Activated CD4-positive, alpha-beta T cell treated with anti-CD3 and anti-CD28 coated beads for 1 hour (primary cell): ENCODE data around the gene LRRC4C.

ENCODE experiments used
- DNase-seq: peaks from one replicate; pipeline ENCODE4 v3.0.0-alpha.2; 2020

The LRRC4C gene

DNA sequence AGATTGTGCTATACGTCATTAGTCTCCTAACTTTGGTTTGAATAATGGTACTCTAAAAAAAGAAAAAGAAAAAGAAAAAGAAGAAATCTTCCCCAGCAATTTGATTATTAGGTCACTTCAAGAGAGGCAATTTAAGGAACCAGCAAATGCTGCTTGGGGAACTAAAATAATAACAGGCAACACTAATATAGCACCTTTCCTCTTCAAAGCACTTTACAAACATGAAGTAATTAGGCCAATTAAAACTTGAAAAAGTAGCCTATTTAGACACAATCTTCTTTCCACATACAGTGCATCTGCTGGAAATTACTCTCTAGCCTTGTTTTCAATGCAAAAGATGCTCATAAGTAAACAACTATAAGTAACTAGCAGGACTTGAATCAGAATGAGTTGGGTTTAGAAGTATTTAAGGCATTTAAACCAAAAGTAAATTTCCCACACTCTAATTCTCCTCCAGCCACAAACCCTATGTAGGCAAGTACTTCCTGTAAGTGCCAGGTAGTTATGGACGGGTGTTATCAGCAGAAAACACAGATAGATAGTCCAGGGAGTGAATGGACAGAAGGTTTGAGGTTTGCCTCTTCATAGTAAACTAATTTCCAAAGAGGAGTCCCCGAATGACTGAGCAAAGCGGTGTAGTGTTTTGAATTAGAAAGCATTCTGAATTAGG lies 44.5 kb downstream of the LRRC4C start:
- no peak for DNase-seq

DNA sequence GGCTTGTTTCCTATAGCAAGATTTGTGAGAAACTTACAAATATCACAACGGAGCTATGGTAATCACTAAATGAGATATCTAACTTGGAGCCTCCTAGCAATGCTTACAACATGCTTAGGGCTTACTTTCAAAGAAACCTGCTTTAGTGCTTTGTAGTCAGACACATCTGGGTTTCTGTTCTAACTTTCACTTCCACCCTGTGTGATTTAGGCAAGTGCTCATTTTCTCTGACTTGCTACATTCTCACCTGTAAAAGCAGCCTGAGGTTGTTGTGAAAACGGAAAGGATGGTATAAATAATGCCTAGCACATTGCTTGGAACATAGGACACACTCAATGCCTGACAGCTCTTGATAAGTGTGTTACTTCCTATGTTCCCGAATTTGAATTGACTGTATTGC lies 45.6 kb downstream of the LRRC4C start:
- DNase-seq, result no peak

DNA sequence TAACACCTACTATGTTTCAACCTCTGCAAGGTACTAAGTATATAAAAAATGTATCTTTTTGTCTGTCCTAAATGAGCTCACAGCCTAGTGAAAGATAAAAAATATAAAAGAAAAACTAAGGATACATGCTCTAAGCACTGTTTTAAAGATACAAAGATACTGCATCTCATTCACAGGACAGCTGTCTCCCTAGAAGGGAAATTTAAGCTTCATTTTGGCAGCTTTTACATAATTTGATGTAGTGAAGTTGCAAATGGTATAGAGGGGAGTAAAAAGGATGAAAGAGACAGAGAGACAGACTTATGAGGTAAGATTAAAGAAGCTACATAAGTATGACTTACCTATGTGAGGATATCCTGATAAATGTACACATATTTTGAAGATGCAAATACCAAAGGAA lies 53.6 kb downstream of the LRRC4C start:
- DNase-seq, result no peak

DNA sequence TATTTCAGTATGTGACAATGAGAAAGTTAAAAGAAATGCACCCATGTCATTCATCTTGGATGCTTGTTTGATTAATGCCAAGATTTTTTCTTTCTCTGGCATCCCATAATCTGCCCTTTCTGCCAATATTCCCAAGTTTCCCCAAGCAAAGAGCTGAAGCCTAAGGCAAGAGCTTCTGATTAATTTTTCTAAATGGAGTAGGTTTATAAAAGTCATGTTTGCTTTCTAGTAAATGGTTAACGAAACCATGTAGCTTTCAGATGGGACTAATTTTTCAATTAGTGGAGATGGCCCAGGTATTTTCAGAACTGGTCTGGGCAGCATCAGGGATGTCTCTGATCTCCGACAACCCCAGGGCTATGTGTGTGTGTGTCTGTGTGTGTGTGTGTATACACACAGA lies 55.3 kb downstream of the LRRC4C start:
- no peak for DNase-seq

DNA sequence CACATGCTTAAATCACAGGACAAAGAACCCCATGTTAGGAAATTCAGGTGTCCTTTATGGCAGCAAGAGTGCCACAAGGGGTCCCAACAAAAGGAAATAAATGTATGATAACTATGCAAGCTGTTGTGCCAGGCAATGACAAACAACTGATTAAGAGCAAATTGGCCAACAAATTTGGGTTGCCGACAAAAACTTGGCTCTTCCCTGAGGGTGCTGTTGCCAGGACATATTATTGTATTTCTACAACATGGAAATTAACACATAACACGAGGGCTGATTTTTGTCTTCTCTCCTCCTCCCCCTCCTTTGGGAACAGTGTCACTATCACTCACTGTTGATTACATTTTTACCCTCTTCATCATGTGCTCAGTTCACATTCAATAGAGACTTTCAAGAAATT lies 56.0 kb downstream of the LRRC4C start:
- DNase-seq, result no peak

DNA sequence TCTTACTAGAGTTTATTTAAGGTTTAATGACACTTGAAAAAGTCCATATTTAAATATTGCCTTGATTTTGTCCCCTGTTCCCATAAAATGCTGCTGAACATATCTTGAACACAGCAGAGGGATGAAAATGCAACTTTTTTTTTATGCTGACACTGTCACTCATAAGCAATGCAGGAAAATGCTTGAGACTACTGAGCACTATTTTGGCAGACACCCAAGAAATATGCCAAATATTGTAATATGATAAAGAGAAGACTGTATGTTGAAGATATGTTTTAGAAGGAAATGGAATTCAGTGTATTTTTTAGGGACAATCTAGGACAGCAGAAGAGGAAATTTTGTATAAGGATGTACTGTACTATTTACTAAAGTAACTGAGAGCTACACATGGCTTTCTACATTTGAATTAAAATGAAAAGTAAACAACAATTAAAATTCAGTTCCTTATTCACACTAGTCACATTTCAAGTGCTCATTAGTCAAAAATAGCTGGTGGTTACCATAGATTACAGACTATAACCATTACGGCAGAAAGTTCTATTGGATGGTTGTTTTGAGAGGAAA lies 58.6 kb downstream of the LRRC4C start:
- no peak for DNase-seq

DNA sequence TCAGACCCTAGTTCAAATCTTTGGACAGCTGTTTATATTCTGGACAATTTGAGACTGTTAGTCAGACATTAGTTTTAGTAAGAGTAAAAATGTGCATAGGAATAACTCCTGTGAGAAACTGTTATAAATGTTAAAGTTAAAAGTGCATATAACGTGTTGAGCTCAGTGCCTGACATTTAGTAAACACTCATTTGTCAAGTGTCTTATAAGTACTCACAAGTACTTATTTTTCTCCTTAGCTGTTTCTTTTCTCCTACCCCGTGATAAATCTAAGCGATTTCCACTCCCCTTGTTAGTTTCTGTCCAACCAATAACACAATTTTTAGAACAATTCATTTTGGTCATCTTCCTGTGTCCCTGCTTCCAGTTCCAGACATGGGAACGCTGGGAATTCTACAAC lies 59.3 kb downstream of the LRRC4C start:
- DNase-seq, result no peak

DNA sequence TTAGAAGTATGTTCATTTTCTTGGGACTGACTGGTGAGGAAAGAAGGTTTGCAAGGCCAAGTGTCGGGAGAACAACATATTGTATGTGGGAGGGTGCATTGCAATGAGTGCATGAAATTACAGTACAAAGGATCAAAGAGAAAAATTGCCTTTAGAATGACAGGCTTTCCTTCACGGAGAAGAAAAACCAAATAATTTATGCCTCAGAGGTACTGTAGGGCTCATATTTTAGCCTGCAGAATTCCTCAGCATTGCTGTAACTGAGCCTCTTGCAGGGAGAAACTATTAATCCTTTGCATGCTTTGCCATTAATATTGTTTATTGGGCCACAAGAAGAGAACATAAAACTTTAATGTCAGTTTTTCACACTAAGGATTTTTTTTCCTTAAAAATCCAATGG lies 60.1 kb downstream of the LRRC4C start:
- DNase-seq, result no peak

DNA sequence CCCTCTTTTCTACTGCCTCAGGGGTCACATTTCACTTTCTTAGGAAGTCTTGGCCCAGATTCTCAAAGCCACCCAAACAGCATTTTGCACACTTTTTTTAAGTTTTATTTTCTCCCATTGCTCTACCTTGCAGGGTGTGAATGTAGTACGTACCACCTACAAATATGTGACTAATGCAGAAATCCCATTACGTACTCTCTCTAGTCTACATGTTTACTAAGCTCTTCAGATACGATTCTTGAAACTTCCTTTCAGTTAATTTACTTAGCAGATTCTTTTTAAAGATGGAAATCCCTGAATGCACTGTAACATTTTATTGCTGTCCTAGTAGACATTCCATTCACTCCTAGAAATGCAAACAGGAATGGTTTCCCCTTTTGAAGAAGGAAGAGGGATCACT lies 61.3 kb downstream of the LRRC4C start:
- no peak for DNase-seq

DNA sequence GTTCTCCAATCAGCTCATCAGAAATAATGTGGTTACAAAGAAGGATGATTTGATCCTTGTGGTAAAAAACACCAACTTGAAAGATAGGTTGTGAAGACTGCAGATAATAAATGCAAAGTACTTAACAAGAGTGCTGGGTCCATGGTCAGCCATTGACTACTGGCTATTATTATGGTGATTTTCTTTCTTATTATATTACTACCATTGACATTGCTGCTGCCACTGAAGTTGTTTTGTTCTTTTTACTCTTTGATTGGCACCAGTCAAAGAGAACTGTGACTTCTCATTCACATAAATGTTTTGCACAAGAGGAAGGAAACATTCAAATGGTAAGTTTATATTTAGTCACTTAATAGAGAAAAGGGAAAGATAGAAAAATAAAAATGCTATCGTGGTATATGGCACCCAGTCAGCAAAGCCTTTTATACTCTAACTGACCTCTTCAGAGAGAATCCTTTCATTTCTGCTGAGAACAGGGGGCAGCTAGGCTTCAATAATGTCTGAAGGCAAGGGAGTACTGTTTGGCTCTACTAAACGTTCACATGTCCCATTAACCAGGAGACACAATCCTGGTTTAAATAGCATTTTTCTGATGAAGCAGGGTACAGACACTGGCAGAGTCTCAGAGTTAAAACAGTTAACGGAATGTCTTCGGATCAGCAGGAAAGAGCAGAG lies 64.8 kb downstream of the LRRC4C start:
- no peak for DNase-seq

DNA sequence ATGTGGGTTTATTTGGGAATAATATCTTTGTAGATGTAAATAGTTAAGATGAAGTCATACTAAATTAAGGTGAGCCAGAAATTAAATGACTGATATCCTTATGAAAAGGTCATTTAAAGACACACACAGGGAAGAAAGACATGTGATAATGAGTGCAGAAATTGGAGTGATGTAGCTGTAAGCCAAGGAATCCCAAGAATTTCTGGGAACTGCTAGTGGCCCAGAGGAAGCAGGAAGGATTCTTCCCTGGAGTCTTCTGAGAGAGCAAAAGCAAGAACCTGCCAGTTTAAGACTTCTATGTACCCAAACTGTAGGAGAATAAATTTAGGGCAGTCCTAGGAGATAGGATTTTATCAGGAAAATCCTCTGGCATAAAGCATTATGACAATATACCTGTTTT lies 66.9 kb downstream of the LRRC4C start:
- DNase-seq, result no peak

DNA sequence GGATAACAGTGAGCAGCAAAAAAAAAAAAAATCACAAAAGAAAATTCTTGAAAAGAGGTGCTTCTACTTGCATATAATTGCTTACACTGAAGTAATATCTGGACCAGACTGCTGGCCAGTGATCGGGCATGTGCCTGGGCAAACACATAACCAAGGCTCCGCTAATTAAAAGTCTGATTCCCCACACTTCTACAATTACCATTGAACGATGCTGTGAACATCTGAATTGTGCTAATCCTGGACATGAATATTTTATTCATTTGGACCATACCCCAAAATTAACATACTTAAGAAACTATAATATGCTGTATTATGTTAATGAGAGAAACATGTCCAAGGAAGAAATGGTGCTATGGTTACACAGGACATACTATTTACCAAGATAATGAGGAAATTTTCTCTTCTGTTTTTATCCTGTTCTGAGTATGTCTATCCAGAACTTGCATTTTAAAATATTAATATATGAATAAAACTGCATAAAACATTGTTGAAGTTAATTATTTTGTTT lies 69.8 kb downstream of the LRRC4C start:
- DNase-seq, result no peak

DNA sequence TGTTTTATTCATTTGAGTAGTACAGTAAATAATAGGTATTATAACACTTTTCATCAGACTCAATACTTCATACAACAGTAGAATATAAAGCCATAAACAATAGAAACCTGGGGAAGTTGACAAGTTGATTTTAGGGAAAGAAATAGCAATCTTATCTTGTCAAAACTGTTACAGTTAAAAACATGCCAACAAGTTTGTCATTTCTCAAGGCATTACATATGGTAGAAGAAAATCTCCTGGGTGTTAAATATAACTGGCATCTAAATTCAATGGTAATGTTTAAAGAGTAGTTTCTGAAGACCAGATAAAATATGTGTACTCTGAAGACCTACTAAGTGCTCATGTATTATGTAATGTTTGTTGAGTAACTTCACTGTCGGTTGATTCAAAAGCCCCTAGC lies 75.1 kb downstream of the LRRC4C start:
- DNase-seq, result no peak

DNA sequence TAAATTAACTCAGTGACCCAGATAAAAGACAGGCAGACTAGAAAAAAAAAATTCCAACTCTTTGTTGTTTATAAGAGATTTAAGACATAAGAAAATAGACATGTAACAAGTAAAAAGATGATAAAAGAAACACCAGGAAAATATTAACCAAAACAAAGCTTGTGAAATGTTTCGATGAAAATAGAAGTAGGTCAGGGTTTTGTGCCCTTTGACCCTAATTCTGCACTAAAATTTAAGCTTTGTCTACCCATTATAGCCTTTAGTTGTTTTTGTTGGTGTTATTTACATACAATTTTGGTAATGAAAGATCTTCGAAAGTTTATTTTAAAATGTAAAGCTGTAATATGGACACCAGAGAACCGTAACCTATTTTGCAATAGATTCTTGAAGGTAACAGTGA lies 75.7 kb downstream of the LRRC4C start:
- no peak for DNase-seq

DNA sequence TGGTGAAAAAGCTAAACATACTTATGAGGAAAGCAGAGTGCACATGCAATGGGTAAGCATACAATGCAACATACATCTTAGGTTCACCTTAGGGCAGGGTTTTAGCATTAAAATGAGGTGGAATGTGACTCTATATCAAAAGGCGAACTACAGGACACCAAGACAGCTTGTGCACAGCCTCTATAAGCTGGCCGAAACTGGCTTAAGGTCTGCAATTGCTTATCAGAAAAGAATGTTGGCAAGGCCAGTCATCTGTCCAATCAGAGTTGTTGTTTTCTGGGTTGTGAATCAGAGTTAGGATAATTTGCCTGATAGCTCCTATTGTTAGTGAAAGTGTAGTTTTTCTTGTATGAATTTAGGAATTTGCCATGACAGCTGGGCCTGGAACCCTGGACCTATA lies 76.5 kb downstream of the LRRC4C start:
- no peak for DNase-seq

DNA sequence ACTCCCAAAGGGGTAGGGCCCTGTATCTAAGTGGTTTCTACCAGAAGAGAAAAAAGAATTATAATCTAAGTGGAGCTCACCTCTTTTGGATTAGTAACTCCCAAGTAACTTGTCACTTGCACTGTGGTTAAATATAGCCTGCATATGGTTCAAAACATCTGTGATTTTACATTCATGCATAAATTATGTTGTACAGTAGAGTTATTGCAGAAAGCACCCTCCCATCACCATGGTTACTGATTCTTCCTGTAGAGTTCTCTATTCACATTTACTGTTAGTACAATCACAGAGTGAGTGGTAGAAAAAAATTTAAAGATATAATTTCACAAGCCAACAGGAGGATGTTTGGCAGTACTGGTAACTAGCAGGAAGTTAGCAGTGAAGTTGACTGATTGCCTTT lies 80.4 kb downstream of the LRRC4C start:
- no peak for DNase-seq

DNA sequence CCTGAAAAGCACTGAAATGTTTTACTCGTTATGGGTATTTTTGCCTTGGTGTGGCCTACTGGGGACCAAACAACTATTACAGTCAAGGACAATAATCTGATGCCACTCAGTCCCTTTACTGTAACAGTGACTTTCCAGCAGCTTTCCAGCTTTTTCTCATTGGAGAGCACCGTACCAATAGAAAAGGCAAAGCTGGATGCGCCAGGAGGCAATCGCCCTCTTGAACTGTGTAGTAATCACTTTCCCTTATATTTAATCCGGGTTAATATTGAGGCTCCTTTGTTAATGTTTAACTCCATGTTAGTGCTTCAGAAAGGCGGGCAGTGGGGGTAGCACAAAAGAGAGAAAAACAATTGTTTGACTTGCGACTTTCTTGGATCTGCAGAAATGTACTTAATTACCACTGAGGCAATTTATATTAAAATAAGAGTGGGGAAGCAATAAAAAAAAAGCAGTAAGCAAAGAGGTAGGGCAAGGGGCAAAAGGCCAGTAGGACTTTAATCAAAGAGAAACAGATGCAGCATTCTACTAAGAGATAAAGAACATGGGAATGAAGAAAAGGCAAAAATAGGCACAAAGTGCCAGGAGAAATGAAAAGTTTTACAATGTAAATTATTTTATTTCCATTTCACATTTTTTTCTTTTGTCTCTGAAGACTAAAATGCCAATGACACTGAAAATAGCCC lies 81.6 kb downstream of the LRRC4C start:
- no peak for DNase-seq

DNA sequence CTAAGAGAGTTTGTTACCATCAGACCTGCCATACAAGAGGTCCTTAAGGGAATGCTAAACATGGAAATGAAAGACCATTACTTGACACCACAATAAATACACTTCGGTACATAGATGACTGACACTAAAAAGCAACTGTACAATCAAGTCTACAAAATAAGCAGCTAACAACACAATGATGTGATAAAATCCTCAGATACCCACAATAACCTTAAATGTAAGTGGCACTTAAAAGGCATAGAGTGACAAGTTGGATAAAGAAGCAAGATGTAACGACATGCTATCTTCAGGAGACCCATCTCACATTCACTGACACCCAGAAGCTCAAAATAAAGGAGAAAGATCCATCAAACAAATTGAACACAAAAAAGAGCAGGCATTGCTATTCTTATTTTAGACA lies 107.6 kb downstream of the LRRC4C start:
- no peak for DNase-seq

DNA sequence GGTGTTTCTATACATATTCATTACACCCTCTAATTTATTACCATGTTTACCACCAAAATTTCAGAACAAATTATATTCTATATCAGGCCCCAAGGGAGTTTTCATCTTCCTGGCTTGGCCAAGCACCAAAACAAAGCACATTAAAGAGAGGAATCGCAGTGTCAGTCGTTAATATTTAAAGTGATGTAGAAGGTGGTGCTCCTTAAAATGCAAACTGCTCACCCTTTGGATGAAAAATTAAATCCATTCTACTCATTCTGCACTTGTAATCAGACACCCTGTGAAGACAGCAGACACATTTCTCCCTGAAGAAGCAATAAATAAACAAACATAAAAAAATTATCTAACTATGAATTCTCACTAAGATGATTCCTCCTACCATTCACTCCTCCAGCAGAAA lies 113.4 kb downstream of the LRRC4C start:
- DNase-seq, result no peak

DNA sequence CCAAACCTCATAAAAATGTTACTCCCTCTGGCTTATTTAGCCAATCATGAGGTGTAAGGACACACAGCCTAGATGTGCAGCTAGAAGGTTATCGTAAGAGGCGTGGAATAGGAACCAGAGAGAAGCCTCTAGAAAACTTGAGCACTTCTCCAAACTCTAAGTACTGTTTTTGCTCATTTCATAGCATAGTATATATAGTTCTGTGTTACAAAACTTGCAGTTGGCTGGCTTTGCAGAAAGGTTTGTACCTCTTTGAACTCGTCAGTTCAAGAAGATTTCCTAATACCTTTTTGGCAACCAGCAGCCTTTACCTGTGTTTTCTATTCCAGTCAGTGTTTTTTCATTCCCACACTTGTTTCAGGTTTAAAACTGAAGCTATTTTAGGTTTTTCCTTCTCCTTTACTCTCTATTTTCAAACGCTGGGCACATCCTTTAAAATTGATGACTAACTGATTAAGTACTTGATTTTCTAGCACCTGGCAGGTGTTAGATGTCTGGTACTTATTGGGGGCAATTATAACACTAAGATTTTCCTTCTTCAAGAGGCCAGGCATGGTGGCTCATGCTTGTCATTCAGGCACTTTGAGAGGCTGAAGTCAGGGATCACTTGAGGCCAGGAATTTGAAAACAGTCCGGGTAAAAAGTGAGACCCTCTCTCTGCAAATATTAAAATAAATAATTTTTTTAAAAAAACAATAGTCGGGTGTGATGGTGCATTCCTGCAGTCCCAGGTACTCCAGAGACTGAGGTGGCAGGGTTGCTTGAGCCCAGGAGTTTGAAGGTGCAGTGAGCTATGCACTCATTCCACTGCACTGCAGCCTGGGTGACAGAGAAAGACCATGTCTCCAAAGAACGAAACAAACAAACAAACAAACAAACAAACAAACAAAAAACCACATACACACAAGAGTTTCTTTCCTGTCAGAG lies 125.2 kb downstream of the LRRC4C start:
- no peak for DNase-seq

DNA sequence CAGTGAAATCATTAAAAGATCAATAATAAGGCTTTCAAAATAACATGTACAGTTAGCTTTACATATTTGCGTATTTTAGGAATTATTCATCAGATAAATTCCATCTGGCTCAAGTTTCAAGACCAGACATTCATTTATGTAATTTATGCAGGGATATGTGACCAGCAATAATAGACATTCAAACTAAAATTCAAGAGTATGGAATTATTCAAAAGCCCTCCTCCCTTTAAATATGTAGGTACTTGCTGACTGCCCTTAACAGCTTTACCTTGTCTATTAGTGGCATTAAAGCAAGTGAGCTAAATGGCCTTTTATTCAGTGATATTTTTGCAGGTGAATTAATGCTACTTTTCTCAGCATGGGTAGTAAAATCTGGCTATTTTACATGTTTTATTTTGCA lies 126.1 kb downstream of the LRRC4C start:
- no peak for DNase-seq

DNA sequence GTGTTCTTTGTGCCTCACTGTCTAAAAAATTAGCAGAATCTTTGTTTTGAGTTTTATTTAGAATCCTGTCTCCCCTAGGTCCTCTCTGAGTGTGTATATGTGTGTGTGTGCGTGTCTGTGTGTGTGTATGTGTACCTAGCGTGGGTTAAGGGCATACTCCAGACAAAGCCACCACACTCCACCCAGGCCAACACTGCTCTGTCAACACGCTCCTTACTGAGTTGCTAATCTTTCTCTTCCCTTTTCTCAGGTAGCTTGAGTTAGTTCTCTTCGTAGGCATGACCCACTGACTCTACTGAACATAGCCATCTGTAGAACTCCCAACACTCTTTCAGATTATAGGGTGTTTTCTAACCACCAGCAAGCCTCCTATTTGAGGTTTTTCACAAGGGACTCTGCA lies 131.1 kb downstream of the LRRC4C start:
- DNase-seq, result no peak

DNA sequence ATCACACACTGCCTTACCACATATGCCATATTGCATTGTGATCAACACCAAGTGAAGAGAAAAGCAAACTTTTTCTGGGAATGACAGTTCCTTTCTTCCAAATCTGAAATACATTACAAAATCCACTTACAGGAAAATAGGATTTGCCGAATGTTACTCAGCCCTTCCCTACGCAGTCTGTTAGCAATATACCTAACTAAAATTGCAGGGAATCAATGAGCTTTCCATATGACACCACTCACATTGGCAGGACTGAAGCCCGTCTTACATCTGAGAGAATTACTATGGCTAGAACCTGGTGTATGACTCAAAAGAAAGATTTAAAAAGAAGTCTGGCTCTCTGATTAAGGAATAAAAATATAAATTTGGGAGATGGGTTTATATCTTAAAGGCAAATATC lies 136.0 kb downstream of the LRRC4C start:
- no peak for DNase-seq
